WTC11 (cell line): ENCODE data around the gene TEX14. TPM values are rescaled to one million over a fixed set of nuclear protein-coding genes. Genes with fewer than 3 reads are reported as not detected.

Experiments used
- ATAC-seq: fragments of 200-7000 bp; cut with Tn5 transposase; 2 replicates; pipeline ENCODE4 v1.10.0; 2021; ENCODE audit warnings: mild to moderate bottlenecking, moderate library complexity
- CTCF ChIA-PET: fragments of 300-600 bp; sonication (Branson Sonifier 250); formaldehyde crosslinking; loops from one replicate; lab custom pipeline; 2021; ENCODE audit warnings: antibody characterized with exemption; lab: Charles Lee
- POLR2A ChIA-PET: fragments of 350-600 bp; sonication (Branson Sonifier 250); formaldehyde crosslinking; loops from one replicate; lab custom pipeline; 2021; ENCODE audit warnings: antibody characterized with exemption; lab: Charles Lee
- DNase-seq: peaks from one replicate; pipeline ENCODE4 v3.0.0; 2021; ENCODE audit warnings: low spot score
- H3K27ac Mint-ChIP-seq: 2 replicates; pipeline ENCODE4 v1.8.0; 2021; ENCODE audit warnings: mixed read lengths
- H3K27me3 Mint-ChIP-seq: 2 replicates; pipeline ENCODE4 v1.8.0; 2021; ENCODE audit warnings: low read depth, mild to moderate bottlenecking, moderate library complexity, mixed read lengths
- H3K36me3 Mint-ChIP-seq: 2 replicates; pipeline ENCODE4 v1.8.0; 2021; ENCODE audit warnings: mixed read lengths
- H3K4me1 Mint-ChIP-seq: 2 replicates; pipeline ENCODE4 v1.8.0; 2022; ENCODE audit warnings: mixed read lengths
- H3K4me3 Mint-ChIP-seq: 2 replicates; pipeline ENCODE4 v1.8.0; 2021; ENCODE audit warnings: mild to moderate bottlenecking, moderate library complexity, mixed read lengths
- H3K9me3 Mint-ChIP-seq: 2 replicates; pipeline ENCODE4 v1.8.0; 2021; ENCODE audit warnings: mixed read lengths
- ATF1 ChIP-seq: sonication (generic); formaldehyde crosslinking; IDR thresholded peaks from 2 replicates; pipeline ENCODE4 v1.8.1; 2023; ENCODE audit warnings: mild to moderate bottlenecking, moderate library complexity, missing genetic modification reagents
- CBFB ChIP-seq: sonication (generic); formaldehyde crosslinking; IDR thresholded peaks from 2 replicates; pipeline ENCODE4 v1.8.1; 2022; ENCODE audit warnings: mild to moderate bottlenecking, low read depth, missing genetic modification reagents
- CREB1 ChIP-seq: sonication (generic); formaldehyde crosslinking; IDR thresholded peaks from 2 replicates; pipeline ENCODE4 v1.8.0; 2023; ENCODE audit warnings: mild to moderate bottlenecking, missing genetic modification reagents
- ETV6 ChIP-seq: sonication (generic); formaldehyde crosslinking; IDR thresholded peaks from 2 replicates; pipeline ENCODE4 v1.8.1; 2022; ENCODE audit warnings: mild to moderate bottlenecking, missing genetic modification reagents
- GABPB1 ChIP-seq: sonication (generic); formaldehyde crosslinking; IDR thresholded peaks from 2 replicates; pipeline ENCODE4 v1.8.1; 2023; ENCODE audit warnings: mild to moderate bottlenecking, missing genetic modification reagents
- JAZF1 ChIP-seq: fragments of 250-450 bp; sonication (Bioruptor Pico); IDR thresholded peaks from 2 replicates; pipeline ENCODE4 v1.9.0; 2021; ENCODE audit warnings: moderate library complexity, mild to moderate bottlenecking, inconsistent platforms
- KAT7 ChIP-seq: sonication (generic); formaldehyde crosslinking; IDR thresholded peaks from 2 replicates; pipeline ENCODE4 v1.8.1; 2023; ENCODE audit warnings: missing genetic modification reagents, mild to moderate bottlenecking, borderline replicate concordance
- NFE2L1 ChIP-seq: sonication (generic); formaldehyde crosslinking; IDR thresholded peaks from 2 replicates; pipeline ENCODE4 v1.8.1; 2023; ENCODE audit warnings: missing genetic modification reagents
- NR2C2 ChIP-seq: sonication (generic); formaldehyde crosslinking; IDR thresholded peaks from 2 replicates; pipeline ENCODE4 v1.8.0; 2022; ENCODE audit warnings: mild to moderate bottlenecking, missing genetic modification reagents
- PRRX2 ChIP-seq: fragments of 250-450 bp; sonication (Bioruptor Pico); IDR thresholded peaks from 2 replicates; pipeline ENCODE4 v1.8.0; 2021; ENCODE audit warnings: mild to moderate bottlenecking
- SMAD3 ChIP-seq: sonication (generic); formaldehyde crosslinking; IDR thresholded peaks from 2 replicates; pipeline ENCODE4 v1.8.0; 2022; ENCODE audit warnings: missing genetic modification reagents, mild to moderate bottlenecking, borderline replicate concordance
- SMAD4 ChIP-seq: sonication (generic); formaldehyde crosslinking; IDR thresholded peaks from 2 replicates; pipeline ENCODE4 v1.8.0; 2022; ENCODE audit warnings: mild to moderate bottlenecking, missing genetic modification reagents
- TP53 ChIP-seq: sonication (generic); formaldehyde crosslinking; IDR thresholded peaks from 2 replicates; pipeline ENCODE4 v1.8.1; 2023; ENCODE audit warnings: mild to moderate bottlenecking, missing genetic modification reagents
- ZNF138 ChIP-seq: sonication (generic); formaldehyde crosslinking; conservative IDR thresholded peaks from 2 replicates; pipeline ENCODE4 v1.8.1; 2022; ENCODE audit warnings: mild to moderate bottlenecking, moderate library complexity, missing genetic modification reagents
- ZNF317 ChIP-seq: sonication (generic); formaldehyde crosslinking; IDR thresholded peaks from 2 replicates; pipeline ENCODE4 v1.8.1; 2023; ENCODE audit warnings: low read depth, mild to moderate bottlenecking, moderate library complexity, missing genetic modification reagents, borderline replicate concordance
- ZNF416 ChIP-seq: fragments of 250-450 bp; sonication (Bioruptor Pico); IDR thresholded peaks from 2 replicates; pipeline ENCODE4 v1.9.0; 2021; ENCODE audit warnings: mild to moderate bottlenecking, inconsistent platforms
- total RNA-seq: library from RNA; stranded (reverse); gene quantifications from 3 replicates; pipeline ENCODE4 v1.2.3, GENCODE V29; 2021
- TF ChIP-seq, protein P1 (sequence below): sonication (generic); formaldehyde crosslinking; IDR thresholded peaks from 2 replicates; pipeline ENCODE4 v1.8.1; 2023; ENCODE audit warnings: mild to moderate bottlenecking, missing genetic modification reagents, moderate library complexity
- TF ChIP-seq, protein P2 (sequence below): fragments of 250-450 bp; sonication (Bioruptor Pico); IDR thresholded peaks from 2 replicates; pipeline ENCODE4 v1.8.0; 2021; ENCODE audit warnings: mild to moderate bottlenecking
- TF ChIP-seq, protein P3 (sequence below): sonication (generic); formaldehyde crosslinking; IDR thresholded peaks from 2 replicates; pipeline ENCODE4 v1.8.0; 2023; ENCODE audit warnings: missing genetic modification reagents, mild to moderate bottlenecking, borderline replicate concordance
- TF ChIP-seq, protein P4 (sequence below): sonication (generic); formaldehyde crosslinking; conservative IDR thresholded peaks from 2 replicates; pipeline ENCODE4 v1.8.1; 2023; ENCODE audit warnings: mild to moderate bottlenecking, low read depth, missing genetic modification reagents, moderate library complexity
- TF ChIP-seq, protein P5 (sequence below): sonication (generic); formaldehyde crosslinking; IDR thresholded peaks from 2 replicates; pipeline ENCODE4 v1.8.1; 2023; ENCODE audit warnings: mild to moderate bottlenecking, missing genetic modification reagents
- TF ChIP-seq, protein P6 (sequence below): fragments of 250-450 bp; sonication (Bioruptor Pico); IDR thresholded peaks from 2 replicates; pipeline ENCODE4 v1.9.0; 2021; ENCODE audit warnings: mild to moderate bottlenecking

Gene TEX14
- total RNA-seq, 1 experiment from 2014 or later: 1.4 TPM

DNA sequence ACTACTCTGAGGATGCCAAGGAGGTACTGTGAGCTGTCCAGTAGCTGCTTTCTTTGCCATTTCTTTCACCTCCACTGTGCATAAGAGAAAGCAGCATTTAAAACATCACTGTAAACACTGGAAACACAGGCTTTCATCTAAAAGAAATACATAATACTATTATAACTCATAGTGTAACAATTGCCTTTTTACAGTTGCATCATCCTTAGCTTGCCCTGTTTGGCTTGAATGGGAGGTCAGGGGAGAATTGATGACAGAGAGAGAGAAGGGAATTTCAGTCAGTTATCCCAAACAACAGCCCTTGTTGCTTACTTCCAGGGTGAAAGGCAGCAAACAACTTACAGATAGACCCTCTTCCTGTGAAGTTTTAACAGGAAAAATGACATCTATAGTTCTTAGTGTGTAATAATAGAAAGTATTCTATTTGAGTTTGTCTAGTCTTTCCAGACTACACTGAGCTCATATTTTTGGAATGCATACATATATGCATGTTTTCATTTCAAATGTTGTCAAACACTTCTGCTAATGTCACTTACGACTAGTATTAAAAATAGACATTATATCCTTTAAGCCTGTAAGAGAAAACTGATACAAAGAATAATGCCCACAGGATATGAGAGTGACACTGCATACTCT is 105.7 kb downstream of the TEX14 start:
- Mint-ChIP-seq H3K27me3 (no peaks in the 10 kb centered on the region), H3K9me3 (no peaks in the 10 kb centered on the region), H3K27ac (no peak overlapping the region), H3K36me3 (no peaks in the 10 kb centered on the region), H3K4me3 (no peak overlapping the region), H3K4me1 (peaks cover 4% of the 10 kb centered on the region)
- ChIA-PET POLR2A (interaction anchor here (1.0 kb wide), 1 partner anchor 46 kb away, joined by 4 read pairs; no protein-coding TSS in a partner anchor), CTCF (interaction anchor here (1.0 to 1.2 kb wide), 3 partner anchors 66 to 422 kb away, joined by 3 to 5 read pairs (median 4); no protein-coding TSS in a partner anchor)
- no peak for ATAC-seq
- no peak for DNase-seq
- no peak for TF ChIP-seq KAT7 (CRISPR knock-in tag)
- TF ChIP-seq, protein P1, sequence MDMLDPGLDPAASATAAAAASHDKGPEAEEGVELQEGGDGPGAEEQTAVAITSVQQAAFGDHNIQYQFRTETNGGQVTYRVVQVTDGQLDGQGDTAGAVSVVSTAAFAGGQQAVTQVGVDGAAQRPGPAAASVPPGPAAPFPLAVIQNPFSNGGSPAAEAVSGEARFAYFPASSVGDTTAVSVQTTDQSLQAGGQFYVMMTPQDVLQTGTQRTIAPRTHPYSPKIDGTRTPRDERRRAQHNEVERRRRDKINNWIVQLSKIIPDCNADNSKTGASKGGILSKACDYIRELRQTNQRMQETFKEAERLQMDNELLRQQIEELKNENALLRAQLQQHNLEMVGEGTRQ: no peak
- TF ChIP-seq JAZF1: no peak
- no peak for TF ChIP-seq PRRX2 (CRISPR knock-in tag)
- no peak for TF ChIP-seq CBFB (CRISPR knock-in tag)
- TF ChIP-seq, protein P2, sequence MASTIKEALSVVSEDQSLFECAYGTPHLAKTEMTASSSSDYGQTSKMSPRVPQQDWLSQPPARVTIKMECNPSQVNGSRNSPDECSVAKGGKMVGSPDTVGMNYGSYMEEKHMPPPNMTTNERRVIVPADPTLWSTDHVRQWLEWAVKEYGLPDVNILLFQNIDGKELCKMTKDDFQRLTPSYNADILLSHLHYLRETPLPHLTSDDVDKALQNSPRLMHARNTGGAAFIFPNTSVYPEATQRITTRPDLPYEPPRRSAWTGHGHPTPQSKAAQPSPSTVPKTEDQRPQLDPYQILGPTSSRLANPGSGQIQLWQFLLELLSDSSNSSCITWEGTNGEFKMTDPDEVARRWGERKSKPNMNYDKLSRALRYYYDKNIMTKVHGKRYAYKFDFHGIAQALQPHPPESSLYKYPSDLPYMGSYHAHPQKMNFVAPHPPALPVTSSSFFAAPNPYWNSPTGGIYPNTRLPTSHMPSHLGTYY: no peak
- TF ChIP-seq, protein P3, sequence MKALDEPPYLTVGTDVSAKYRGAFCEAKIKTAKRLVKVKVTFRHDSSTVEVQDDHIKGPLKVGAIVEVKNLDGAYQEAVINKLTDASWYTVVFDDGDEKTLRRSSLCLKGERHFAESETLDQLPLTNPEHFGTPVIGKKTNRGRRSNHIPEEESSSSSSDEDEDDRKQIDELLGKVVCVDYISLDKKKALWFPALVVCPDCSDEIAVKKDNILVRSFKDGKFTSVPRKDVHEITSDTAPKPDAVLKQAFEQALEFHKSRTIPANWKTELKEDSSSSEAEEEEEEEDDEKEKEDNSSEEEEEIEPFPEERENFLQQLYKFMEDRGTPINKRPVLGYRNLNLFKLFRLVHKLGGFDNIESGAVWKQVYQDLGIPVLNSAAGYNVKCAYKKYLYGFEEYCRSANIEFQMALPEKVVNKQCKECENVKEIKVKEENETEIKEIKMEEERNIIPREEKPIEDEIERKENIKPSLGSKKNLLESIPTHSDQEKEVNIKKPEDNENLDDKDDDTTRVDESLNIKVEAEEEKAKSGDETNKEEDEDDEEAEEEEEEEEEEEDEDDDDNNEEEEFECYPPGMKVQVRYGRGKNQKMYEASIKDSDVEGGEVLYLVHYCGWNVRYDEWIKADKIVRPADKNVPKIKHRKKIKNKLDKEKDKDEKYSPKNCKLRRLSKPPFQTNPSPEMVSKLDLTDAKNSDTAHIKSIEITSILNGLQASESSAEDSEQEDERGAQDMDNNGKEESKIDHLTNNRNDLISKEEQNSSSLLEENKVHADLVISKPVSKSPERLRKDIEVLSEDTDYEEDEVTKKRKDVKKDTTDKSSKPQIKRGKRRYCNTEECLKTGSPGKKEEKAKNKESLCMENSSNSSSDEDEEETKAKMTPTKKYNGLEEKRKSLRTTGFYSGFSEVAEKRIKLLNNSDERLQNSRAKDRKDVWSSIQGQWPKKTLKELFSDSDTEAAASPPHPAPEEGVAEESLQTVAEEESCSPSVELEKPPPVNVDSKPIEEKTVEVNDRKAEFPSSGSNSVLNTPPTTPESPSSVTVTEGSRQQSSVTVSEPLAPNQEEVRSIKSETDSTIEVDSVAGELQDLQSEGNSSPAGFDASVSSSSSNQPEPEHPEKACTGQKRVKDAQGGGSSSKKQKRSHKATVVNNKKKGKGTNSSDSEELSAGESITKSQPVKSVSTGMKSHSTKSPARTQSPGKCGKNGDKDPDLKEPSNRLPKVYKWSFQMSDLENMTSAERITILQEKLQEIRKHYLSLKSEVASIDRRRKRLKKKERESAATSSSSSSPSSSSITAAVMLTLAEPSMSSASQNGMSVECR: no peak
- TF ChIP-seq CREB1 (CRISPR knock-in tag): no peak
- no peak for TF ChIP-seq NFE2L1 (CRISPR knock-in tag)

DNA sequence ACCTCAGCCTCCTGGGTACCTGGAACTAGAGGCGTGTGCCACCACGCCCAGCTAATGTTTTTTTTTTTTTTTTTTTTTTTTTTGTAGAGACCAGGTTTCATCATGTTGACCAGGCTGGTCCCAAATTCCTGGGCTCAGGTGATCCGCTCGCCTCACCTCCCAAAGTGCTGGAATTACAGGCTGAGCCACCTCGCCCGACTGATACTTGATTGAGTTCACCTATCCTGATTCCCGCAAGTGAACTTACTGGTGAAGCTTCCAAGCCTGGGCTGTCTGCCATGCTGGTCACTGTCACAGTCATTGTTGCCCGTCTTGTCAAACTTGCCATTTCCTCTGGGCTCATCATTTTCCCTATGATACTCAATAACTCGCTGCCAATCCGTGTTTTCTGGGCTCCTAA is 106.3 kb downstream of the TEX14 start:
- ChIA-PET CTCF (interaction anchor here (0.7 to 1.2 kb wide), 4 partner anchors 10 to 423 kb away, joined by 3 to 6 read pairs (median 4); no protein-coding TSS in a partner anchor), POLR2A (interaction anchor here (1.0 kb wide), 1 partner anchor 46 kb away, joined by 4 read pairs; no protein-coding TSS in a partner anchor)
- H3K4me1 Mint-ChIP-seq: peaks cover 4% of the 10 kb centered on the region
- no peak overlapping the region for H3K27ac Mint-ChIP-seq
- ATAC-seq (no peak), DNase-seq (no peak)
- no peak overlapping the region for H3K4me3 Mint-ChIP-seq
- no peaks in the 10 kb centered on the region for H3K36me3 Mint-ChIP-seq
- H3K27me3 Mint-ChIP-seq: no peaks in the 10 kb centered on the region
- no peaks in the 10 kb centered on the region for H3K9me3 Mint-ChIP-seq
- TF ChIP-seq GABPB1 (CRISPR knock-in tag): no peak
- no peak for TF ChIP-seq ETV6 (CRISPR knock-in tag)
- TF ChIP-seq ZNF317 (CRISPR knock-in tag): no peak
- TF ChIP-seq NR2C2 (CRISPR knock-in tag): no peak
- no peak for TF ChIP-seq ZNF138 (CRISPR knock-in tag)
- TF ChIP-seq SMAD3 (CRISPR knock-in tag): no peak
- TF ChIP-seq, protein P4, sequence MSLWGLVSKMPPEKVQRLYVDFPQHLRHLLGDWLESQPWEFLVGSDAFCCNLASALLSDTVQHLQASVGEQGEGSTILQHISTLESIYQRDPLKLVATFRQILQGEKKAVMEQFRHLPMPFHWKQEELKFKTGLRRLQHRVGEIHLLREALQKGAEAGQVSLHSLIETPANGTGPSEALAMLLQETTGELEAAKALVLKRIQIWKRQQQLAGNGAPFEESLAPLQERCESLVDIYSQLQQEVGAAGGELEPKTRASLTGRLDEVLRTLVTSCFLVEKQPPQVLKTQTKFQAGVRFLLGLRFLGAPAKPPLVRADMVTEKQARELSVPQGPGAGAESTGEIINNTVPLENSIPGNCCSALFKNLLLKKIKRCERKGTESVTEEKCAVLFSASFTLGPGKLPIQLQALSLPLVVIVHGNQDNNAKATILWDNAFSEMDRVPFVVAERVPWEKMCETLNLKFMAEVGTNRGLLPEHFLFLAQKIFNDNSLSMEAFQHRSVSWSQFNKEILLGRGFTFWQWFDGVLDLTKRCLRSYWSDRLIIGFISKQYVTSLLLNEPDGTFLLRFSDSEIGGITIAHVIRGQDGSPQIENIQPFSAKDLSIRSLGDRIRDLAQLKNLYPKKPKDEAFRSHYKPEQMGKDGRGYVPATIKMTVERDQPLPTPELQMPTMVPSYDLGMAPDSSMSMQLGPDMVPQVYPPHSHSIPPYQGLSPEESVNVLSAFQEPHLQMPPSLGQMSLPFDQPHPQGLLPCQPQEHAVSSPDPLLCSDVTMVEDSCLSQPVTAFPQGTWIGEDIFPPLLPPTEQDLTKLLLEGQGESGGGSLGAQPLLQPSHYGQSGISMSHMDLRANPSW: no peak
- no peak for TF ChIP-seq ZNF416 (CRISPR knock-in tag)
- TF ChIP-seq TP53 (CRISPR knock-in tag): no peak
- no peak for TF ChIP-seq ATF1 (CRISPR knock-in tag)
- TF ChIP-seq, protein P5, sequence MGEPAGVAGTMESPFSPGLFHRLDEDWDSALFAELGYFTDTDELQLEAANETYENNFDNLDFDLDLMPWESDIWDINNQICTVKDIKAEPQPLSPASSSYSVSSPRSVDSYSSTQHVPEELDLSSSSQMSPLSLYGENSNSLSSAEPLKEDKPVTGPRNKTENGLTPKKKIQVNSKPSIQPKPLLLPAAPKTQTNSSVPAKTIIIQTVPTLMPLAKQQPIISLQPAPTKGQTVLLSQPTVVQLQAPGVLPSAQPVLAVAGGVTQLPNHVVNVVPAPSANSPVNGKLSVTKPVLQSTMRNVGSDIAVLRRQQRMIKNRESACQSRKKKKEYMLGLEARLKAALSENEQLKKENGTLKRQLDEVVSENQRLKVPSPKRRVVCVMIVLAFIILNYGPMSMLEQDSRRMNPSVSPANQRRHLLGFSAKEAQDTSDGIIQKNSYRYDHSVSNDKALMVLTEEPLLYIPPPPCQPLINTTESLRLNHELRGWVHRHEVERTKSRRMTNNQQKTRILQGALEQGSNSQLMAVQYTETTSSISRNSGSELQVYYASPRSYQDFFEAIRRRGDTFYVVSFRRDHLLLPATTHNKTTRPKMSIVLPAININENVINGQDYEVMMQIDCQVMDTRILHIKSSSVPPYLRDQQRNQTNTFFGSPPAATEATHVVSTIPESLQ (CRISPR knock-in tag): no peak
- TF ChIP-seq, protein P6, sequence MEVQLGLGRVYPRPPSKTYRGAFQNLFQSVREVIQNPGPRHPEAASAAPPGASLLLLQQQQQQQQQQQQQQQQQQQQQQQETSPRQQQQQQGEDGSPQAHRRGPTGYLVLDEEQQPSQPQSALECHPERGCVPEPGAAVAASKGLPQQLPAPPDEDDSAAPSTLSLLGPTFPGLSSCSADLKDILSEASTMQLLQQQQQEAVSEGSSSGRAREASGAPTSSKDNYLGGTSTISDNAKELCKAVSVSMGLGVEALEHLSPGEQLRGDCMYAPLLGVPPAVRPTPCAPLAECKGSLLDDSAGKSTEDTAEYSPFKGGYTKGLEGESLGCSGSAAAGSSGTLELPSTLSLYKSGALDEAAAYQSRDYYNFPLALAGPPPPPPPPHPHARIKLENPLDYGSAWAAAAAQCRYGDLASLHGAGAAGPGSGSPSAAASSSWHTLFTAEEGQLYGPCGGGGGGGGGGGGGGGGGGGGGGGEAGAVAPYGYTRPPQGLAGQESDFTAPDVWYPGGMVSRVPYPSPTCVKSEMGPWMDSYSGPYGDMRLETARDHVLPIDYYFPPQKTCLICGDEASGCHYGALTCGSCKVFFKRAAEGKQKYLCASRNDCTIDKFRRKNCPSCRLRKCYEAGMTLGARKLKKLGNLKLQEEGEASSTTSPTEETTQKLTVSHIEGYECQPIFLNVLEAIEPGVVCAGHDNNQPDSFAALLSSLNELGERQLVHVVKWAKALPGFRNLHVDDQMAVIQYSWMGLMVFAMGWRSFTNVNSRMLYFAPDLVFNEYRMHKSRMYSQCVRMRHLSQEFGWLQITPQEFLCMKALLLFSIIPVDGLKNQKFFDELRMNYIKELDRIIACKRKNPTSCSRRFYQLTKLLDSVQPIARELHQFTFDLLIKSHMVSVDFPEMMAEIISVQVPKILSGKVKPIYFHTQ: no peak
- TF ChIP-seq SMAD4 (CRISPR knock-in tag): no peak
